Muscle layer of colon (tissue), 2 donors: ENCODE measurements around the gene C4BPA.

Experiments
- H3K27ac ChIP-seq: one replicate; pipeline ENCODE4 v1.7.0; 2013; ENCODE audit warnings: low read depth, mild to moderate bottlenecking, low read length, moderate library complexity
- H3K27me3 ChIP-seq, 2 donors: one replicate each; pipeline ENCODE4 v1.7.0; 2013; ENCODE audit warnings: low read length in 2 of 2, mild to moderate bottlenecking in 2 of 2; ENCODE audit not compliant: insufficient read depth in 2 of 2, control insufficient read depth in 1 of 2
- H3K36me3 ChIP-seq: one replicate; pipeline ENCODE4 v1.7.0; 2013; ENCODE audit warnings: mild to moderate bottlenecking, low read length; ENCODE audit not compliant: insufficient read depth
- H3K4me1 ChIP-seq: one replicate; pipeline ENCODE4 v1.7.0; 2013; ENCODE audit warnings: mild to moderate bottlenecking, low read length; ENCODE audit not compliant: insufficient read depth
- H3K4me3 ChIP-seq, 2 donors: one replicate each; pipeline ENCODE4 v1.7.0; 2013; ENCODE audit warnings: low read length in 2 of 2, low read depth in 1 of 2, mild to moderate bottlenecking in 1 of 2, moderate library complexity in 1 of 2
- H3K9ac ChIP-seq: one replicate; pipeline ENCODE4 v1.7.0; 2013; ENCODE audit warnings: low read length
- H3K9me3 ChIP-seq: one replicate; pipeline ENCODE4 v1.7.0; 2013; ENCODE audit warnings: mild to moderate bottlenecking, low read length
- donor health status: abdominal sarcoma.
- donor health status: Adenocarcinoma of cecum.

The C4BPA gene

DNA sequence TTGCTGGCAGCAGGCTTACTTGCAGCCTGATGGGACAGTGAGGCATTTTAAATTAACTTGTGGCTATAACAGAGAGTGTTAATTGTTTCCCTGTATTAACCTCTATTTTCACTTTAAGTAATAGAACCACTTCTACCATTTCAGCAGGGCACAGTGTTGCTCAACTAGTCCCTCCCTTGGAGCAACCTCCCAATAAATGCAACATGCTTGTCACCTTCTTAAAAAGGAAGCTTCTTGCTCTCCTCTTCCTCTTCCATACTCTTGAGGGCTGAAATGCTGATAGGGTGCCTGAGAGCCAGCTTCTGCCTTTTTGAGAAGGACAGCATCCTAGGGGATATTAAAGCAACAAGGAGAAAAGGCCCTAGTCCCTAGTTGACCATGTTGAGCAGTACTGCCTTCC, 52.1 kb downstream of the C4BPA start:
- Histone ChIP-seq H3K4me1 (no peaks in the 10 kb centered on the region), H3K27ac (no peak overlapping the region), H3K9me3 (no peaks in the 10 kb centered on the region), H3K27me3 (no peaks in the 10 kb centered on the region), H3K4me3 (no peak overlapping the region), H3K36me3 (no peaks in the 10 kb centered on the region), H3K9ac (no peak overlapping the region)

DNA sequence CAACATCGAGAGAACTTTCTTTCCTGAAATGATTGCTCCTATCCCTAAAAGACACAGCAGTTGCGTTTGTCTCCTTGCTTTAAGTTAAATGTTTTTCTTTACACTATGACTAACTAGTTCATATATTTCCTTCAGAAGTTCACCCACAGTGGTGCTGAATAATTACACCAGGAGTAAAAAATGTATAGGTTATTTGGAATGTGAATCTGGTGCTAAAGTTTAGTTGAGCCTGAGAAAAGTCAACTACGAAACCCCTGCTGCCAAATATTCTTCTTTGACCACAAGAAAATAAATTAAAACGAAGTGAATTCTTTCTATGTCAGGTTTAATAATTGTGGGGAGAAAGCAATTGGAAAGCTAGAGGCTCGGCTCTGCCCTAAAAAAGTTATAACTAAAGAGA, 52.8 kb downstream of the C4BPA start:
- H3K27me3 ChIP-seq, result no peaks in the 10 kb centered on the region
- H3K36me3 ChIP-seq, result no peaks in the 10 kb centered on the region
- H3K27ac ChIP-seq, result no peak overlapping the region
- no peak overlapping the region for H3K4me3 ChIP-seq
- no peaks in the 10 kb centered on the region for H3K9me3 ChIP-seq
- no peaks in the 10 kb centered on the region for H3K4me1 ChIP-seq
- H3K9ac ChIP-seq, result no peak overlapping the region

DNA sequence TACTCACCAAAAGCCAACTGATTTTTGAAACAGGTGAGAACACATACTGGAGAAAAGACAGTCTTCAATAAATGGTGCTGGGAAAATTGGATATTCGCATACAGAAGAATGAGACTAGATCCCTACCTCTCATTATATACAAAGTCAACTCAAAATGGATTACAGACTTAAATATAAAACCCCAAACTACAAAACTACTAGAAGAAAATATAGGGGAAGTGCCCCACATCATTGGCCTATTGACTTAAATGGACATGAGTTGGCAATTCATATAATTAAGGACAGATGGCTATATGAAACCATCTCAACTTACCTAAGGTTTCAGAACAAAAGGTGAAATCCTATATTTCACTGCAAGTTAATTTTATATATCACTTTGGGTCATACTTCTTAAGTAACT, 60.1 kb downstream of the C4BPA start:
- Histone ChIP-seq H3K9ac (no peak overlapping the region), H3K36me3 (no peaks in the 10 kb centered on the region), H3K4me1 (no peaks in the 10 kb centered on the region), H3K9me3 (no peaks in the 10 kb centered on the region), H3K27me3 (no peaks in the 10 kb centered on the region), H3K27ac (no peak overlapping the region), H3K4me3 (no peak overlapping the region)

DNA sequence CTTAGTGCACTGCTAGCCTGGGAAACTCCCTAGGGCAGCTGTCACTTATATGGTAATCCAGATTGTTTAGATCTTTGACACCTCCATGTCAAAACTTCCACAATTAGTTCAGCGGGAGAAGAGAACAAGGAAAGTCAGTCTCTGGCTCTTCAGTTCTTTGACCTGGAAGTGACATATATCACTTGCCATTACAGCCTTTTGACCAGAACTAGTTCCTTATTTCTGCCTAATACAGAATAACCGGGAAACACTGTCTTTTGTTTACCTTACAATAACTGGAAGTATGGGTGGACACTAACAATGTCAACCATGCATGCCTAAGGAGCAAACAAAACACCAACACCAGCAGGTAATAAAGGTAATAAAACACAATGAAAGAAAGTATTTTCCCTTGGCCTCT, 68.3 kb downstream of the C4BPA start:
- Histone ChIP-seq H3K4me1 (no peaks in the 10 kb centered on the region), H3K27me3 (no peaks in the 10 kb centered on the region), H3K9ac (no peak overlapping the region), H3K4me3 (no peak overlapping the region), H3K27ac (no peak overlapping the region), H3K36me3 (no peaks in the 10 kb centered on the region), H3K9me3 (no peaks in the 10 kb centered on the region)

DNA sequence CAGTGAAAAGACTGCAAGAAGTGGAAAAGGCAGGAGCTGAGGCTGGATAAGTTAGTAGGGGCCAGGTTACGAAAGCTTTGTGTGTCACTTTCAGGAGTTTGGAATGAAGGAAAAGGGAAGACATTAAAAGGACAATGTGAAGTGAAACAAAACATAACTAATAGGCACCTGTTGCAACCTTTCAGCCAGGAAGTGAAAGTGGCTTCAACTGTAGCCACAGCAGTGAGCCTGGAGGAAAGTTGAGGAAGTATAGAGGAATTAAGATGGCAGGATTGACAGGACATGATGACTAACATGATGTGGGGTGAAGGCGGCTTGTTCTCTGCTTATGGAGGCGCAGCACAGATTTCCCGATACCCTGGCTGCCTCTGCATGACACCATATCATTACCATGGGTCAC, 68.9 kb downstream of the C4BPA start:
- Histone ChIP-seq H3K36me3 (no peaks in the 10 kb centered on the region), H3K27me3 (no peaks in the 10 kb centered on the region), H3K4me1 (no peaks in the 10 kb centered on the region), H3K9me3 (no peaks in the 10 kb centered on the region), H3K4me3 (no peak overlapping the region), H3K9ac (no peak overlapping the region), H3K27ac (no peak overlapping the region)

DNA sequence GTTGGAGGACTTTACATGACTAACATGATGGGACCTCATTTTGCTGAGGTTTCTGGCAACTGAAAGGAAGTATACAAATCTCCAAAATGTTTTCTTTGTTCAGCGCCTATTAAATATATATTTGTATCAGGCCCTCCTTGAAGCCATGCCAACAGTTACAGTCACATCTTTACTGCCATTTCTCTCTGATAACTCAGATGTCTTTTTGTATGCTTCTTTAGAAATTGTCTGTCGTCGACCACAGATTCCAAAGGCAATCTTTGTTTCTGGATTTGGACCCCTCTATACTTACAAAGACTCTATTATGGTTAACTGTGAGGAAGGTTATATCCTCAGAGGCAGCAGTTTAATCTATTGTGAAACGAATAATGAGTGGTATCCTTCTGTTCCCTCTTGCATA, 69.4 kb downstream of the C4BPA start:
- no peaks in the 10 kb centered on the region for H3K36me3 ChIP-seq
- no peak overlapping the region for H3K27ac ChIP-seq
- H3K4me3 ChIP-seq, result no peak overlapping the region
- no peaks in the 10 kb centered on the region for H3K27me3 ChIP-seq
- no peak overlapping the region for H3K9ac ChIP-seq
- no peaks in the 10 kb centered on the region for H3K9me3 ChIP-seq
- no peaks in the 10 kb centered on the region for H3K4me1 ChIP-seq

DNA sequence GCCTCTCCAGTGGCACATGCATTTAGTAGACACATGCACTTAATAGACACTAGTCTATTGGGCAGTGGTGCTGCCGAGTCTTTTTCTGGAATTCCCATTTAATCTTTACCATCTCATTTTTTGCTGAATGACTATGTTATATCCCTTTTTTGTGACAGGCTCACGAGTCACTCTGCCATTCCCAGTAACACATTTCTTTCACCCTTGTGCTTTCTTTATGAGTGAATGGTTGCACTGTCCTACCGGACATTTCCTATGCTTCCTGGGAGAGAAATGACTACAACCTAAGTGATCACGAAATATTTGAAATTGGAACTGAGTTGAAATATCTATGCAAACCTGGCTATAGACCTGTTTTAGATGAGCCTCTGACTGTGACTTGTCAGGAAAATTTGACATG, 70.9 kb downstream of the C4BPA start:
- Histone ChIP-seq H3K9me3 (no peaks in the 10 kb centered on the region), H3K9ac (no peak overlapping the region), H3K27ac (no peak overlapping the region), H3K36me3 (no peaks in the 10 kb centered on the region), H3K4me3 (no peak overlapping the region), H3K4me1 (no peaks in the 10 kb centered on the region), H3K27me3 (no peaks in the 10 kb centered on the region)

DNA sequence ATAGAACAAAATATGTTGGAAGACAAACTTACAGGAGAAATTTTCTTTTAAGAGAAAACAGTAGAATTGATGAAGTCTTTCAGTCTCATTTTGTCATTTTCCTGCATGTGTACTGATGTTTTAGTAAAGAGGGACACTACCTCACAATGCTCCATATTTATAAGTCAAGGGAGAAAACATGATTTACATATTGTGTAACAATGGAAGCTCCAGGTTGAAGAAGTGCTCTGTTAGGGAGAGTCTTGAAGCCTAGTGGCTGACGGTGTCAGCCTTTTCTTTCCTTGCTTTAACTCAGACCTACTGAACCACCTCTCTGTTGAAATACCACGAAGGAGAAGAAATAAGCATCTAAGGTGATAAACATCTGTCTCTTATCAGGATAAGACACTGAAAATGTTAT, 75.0 kb downstream of the C4BPA start:
- H3K4me1 ChIP-seq, result no peaks in the 10 kb centered on the region
- no peak overlapping the region for H3K9ac ChIP-seq
- no peaks in the 10 kb centered on the region for H3K9me3 ChIP-seq
- H3K36me3 ChIP-seq, result no peaks in the 10 kb centered on the region
- H3K27me3 ChIP-seq, result no peaks in the 10 kb centered on the region
- no peak overlapping the region for H3K4me3 ChIP-seq
- no peak overlapping the region for H3K27ac ChIP-seq

DNA sequence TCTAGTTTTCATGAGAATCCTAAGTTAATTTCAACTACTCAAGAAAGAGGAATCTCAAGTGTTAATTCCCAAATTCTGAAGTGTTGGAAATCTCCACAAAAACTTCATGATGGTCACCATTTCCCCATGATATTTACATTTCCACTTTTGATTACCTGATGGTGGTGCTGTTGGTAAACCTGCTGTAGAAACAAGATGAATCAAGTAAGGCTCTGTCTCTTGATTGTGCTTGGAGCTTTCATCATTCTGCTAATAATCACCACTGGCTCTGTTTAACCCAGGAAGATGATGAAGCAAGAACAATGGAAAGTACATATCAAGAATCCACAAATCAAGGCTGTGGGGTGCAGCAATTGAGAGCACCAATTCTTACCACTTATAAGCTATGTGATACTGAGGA, 77.8 kb downstream of the C4BPA start:
- Histone ChIP-seq H3K27ac (no peak overlapping the region), H3K4me3 (no peak overlapping the region), H3K27me3 (no peaks in the 10 kb centered on the region), H3K4me1 (no peaks in the 10 kb centered on the region), H3K9me3 (no peaks in the 10 kb centered on the region), H3K36me3 (no peaks in the 10 kb centered on the region), H3K9ac (no peak overlapping the region)

DNA sequence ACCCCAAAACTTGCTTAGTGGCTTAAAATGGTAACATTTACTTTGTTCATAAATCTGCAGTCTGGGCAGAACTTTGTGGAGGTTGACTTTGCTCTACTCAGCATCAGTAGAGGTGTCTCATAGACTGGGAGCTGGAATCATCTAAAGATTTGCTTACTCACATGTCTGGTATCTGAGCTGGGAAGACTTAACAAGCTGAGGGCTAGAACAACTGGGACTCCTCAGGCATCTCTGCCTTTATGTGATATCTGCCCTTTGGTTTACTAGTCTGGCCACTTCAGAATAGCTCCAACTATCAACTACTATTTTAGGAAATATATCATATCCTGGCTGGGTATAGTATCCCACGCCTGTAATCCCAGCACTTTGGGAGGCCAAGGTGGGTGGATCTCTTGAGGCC, 82.5 kb downstream of the C4BPA start:
- Histone ChIP-seq H3K4me1 (no peaks in the 10 kb centered on the region), H3K27me3 (no peaks in the 10 kb centered on the region), H3K9me3 (no peaks in the 10 kb centered on the region), H3K9ac (no peak overlapping the region), H3K36me3 (no peaks in the 10 kb centered on the region), H3K27ac (no peak overlapping the region), H3K4me3 (no peak overlapping the region)

DNA sequence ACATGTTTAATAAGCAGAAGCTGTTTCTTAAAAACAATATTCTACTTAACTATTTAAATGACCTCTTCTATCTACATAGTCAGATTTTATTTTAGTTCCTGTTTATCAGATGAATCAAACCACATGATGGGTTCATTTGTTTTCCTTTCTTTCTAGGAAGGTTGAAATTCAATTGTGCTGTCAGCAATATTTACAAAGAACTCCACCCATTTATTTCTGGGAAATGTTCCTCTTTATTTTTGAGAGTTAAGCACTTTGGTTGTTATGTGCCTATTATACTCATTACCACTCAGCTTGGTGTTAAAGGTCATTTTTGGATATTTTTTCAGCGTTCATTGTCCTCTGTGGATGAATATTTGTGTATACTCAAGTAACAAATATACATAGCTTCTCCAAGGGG, 84.9 kb downstream of the C4BPA start:
- H3K9me3 ChIP-seq, result no peaks in the 10 kb centered on the region
- no peak overlapping the region for H3K4me3 ChIP-seq
- H3K9ac ChIP-seq, result no peak overlapping the region
- no peaks in the 10 kb centered on the region for H3K4me1 ChIP-seq
- no peaks in the 10 kb centered on the region for H3K27me3 ChIP-seq
- H3K27ac ChIP-seq, result no peak overlapping the region
- no peaks in the 10 kb centered on the region for H3K36me3 ChIP-seq

DNA sequence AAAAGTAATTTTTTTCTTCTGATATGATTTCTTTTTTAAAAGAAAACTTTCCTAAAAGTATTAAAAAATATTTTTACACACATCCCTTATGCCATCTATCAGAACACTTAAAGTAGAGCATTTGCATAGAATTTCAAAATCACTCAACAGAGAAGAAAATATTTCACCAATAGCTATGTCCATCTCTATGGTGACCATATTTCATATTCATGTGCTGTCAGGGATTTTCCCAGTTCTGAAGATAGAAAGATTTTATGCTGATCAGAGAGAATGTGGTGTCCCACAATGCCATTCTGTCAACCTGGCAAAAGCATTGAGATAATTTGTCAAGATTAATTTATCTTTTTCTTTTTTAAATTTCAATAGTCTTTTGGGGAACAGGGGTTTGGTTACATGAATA, 87.0 kb downstream of the C4BPA start:
- no peaks in the 10 kb centered on the region for H3K36me3 ChIP-seq
- H3K27me3 ChIP-seq, result no peaks in the 10 kb centered on the region
- no peak overlapping the region for H3K27ac ChIP-seq
- H3K9me3 ChIP-seq, result no peaks in the 10 kb centered on the region
- no peak overlapping the region for H3K9ac ChIP-seq
- H3K4me3 ChIP-seq, result no peak overlapping the region
- H3K4me1 ChIP-seq, result no peaks in the 10 kb centered on the region
